NCI-H526 treated with DMSO at 0.1 percent for 48 hours (cell line): ENCODE results near the gene ANKRD9.

Source experiments
- DNase-seq: peaks from one replicate; lab custom pipeline; 2025; lab: John Stamatoyannopoulos, UW

Gene ANKRD9

GRCh38 chr14:102479107-102479506 is 30.5 kb downstream of the ANKRD9 start:
- DNase-seq, result no peak

- DNase-seq, result no peak
These were observed 34.6 kb downstream of the ANKRD9 start for GRCh38 chr14:102474934-102475333.

- no peak for DNase-seq
These were observed 36.0 kb downstream of the ANKRD9 start for GRCh38 chr14:102473559-102473958.

GRCh38 chr14:102472791-102473150 is 36.8 kb downstream of the ANKRD9 start:
- DNase-seq, result no peak

- DNase-seq, result no peak
These were observed 37.4 kb downstream of the ANKRD9 start for GRCh38 chr14:102471921-102472790.

- no peak for DNase-seq
These were observed 40.3 kb downstream of the ANKRD9 start for GRCh38 chr14:102469261-102469660.

GRCh38 chr14:102464846-102465341 is 44.7 kb downstream of the ANKRD9 start:
- no peak for DNase-seq

- no peak for DNase-seq
These were observed 45.6 kb downstream of the ANKRD9 start for GRCh38 chr14:102464006-102464405.

GRCh38 chr14:102462391-102462790 is 47.2 kb downstream of the ANKRD9 start:
- no peak for DNase-seq

GRCh38 chr14:102461490-102462338 is 47.9 kb downstream of the ANKRD9 start:
- no peak for DNase-seq

- no peak for DNase-seq
These were observed 52.1 kb downstream of the ANKRD9 start for GRCh38 chr14:102457509-102457908.

- DNase-seq, result no peak
These were observed 54.9 kb downstream of the ANKRD9 start for GRCh38 chr14:102454711-102455110.

GRCh38 chr14:102452302-102452701 is 57.3 kb downstream of the ANKRD9 start:
- DNase-seq, result no peak
